K562 (cell line): Measurements from ENCODE around the gene NRSN2. TPM values are rescaled to one million over a fixed set of nuclear protein-coding genes. Genes with fewer than 3 reads are reported as not detected.

Source experiments
- ATF1 ChIP-seq, 2 experiments: fragments of 450-650 bp in 1 of 2; IDR thresholded peaks; 2 replicates each; pipeline ENCODE4 v1.6.1; 2016; ENCODE audit warnings: missing compliant biosample characterization in 1 of 2, missing genetic modification characterization in 1 of 2
- E2F3 ChIP-seq: fragments of 250-450 bp; sonication (Bioruptor Pico); IDR thresholded peaks from 2 replicates; pipeline ENCODE4 v1.4.0; 2020; ENCODE audit warnings: mild to moderate bottlenecking
- ETS2 ChIP-seq: IDR thresholded peaks from 2 replicates; pipeline ENCODE4 v1.6.1; 2016; ENCODE audit warnings: borderline replicate concordance, missing genetic modification characterization, mild to moderate bottlenecking, moderate library complexity, missing compliant biosample characterization; ENCODE audit not compliant: poor library complexity, severe bottlenecking
- FOXK2 ChIP-seq, 2 experiments: fragments of 450-650 bp; IDR thresholded peaks in 1 of 2; conservative IDR thresholded peaks in 1 of 2; 2 replicates each; pipeline ENCODE4 v1.6.1; 2016; ENCODE audit warnings: low read depth in 2 of 2, mild to moderate bottlenecking in 1 of 2
- HOXB6 ChIP-seq: fragments of 250-450 bp; sonication (Bioruptor Pico); IDR thresholded peaks from 2 replicates; pipeline ENCODE4 v1.5.1; 2022; ENCODE audit warnings: mild to moderate bottlenecking, borderline replicate concordance
- IFI16 ChIP-seq: fragments of 250-450 bp; sonication (Bioruptor Pico); IDR thresholded peaks from 2 replicates; pipeline ENCODE4 v2.1.2; 2022; ENCODE audit warnings: mild to moderate bottlenecking, inconsistent platforms
- KLF10 ChIP-seq: fragments of 250-450 bp; sonication (Bioruptor Pico); IDR thresholded peaks from 2 replicates; pipeline ENCODE4 v1.6.1; 2021; ENCODE audit warnings: matching md5 sums
- MTA1 ChIP-seq: fragments of 450-650 bp; IDR thresholded peaks from 2 replicates; pipeline ENCODE4 v1.6.1; 2017; ENCODE audit warnings: borderline replicate concordance
- RBM25 ChIP-seq: fragments of 200-400 bp; formaldehyde crosslinking; IDR thresholded peaks from 2 replicates; pipeline ENCODE4 v1.6.1; 2018; ENCODE audit warnings: low read length, low read depth, moderate library complexity; ENCODE audit not compliant: severe bottlenecking
- SAFB2 ChIP-seq: fragments of 200-400 bp; formaldehyde crosslinking; IDR thresholded peaks from 2 replicates; pipeline ENCODE4 v1.6.1; 2018; ENCODE audit warnings: borderline replicate concordance, low read length, low read depth, moderate library complexity; ENCODE audit not compliant: severe bottlenecking
- SRSF1 ChIP-seq: fragments of 200-400 bp; formaldehyde crosslinking; IDR thresholded peaks from 2 replicates; pipeline ENCODE4 v1.6.1; 2017; ENCODE audit warnings: mild to moderate bottlenecking, low read depth, low read length, moderate library complexity
- ZNF133 ChIP-seq: fragments of 250-450 bp; sonication (Bioruptor Pico); IDR thresholded peaks from 2 replicates; pipeline ENCODE4 v1.4.0; 2020; ENCODE audit warnings: mild to moderate bottlenecking
- ZNF143 ChIP-seq: sonication (generic); formaldehyde crosslinking; IDR thresholded peaks from 2 replicates; pipeline ENCODE4 v1.9.0; 2022; ENCODE audit warnings: mild to moderate bottlenecking, missing genetic modification reagents
- ZNF23 ChIP-seq: fragments of 250-450 bp; sonication (Bioruptor Pico); IDR thresholded peaks from 2 replicates; pipeline ENCODE4 v1.4.0; 2020; ENCODE audit warnings: mild to moderate bottlenecking
- ZNF436 ChIP-seq: fragments of 250-450, 450-650 bp; sonication (Bioruptor Pico); formaldehyde crosslinking; IDR thresholded peaks from 2 replicates; pipeline ENCODE4 v1.7.0; 2020; ENCODE audit warnings: mild to moderate bottlenecking
- polyA plus RNA-seq, 8 experiments: library from polyadenylated mRNA; depleted of rRNA in 4 of 8; stranded (reverse) in 5 of 8; unstranded in 3 of 8; fragments of >200 nt; fragmentation: Nextera tagmentation in 2 of 8; fragmentation: Illumina TruSeq in 1 of 8; extraction: Ambion mirVana in 2 of 8; extraction: Trizol in 1 of 8; gene quantifications; 2 replicates each; pipeline versions ENCODE4 v1.2.1 to v1.2.3, GENCODE V29; 2011 to 2014; ENCODE audit warnings: inconsistent platforms in 1 of 8, missing spikeins in 1 of 8
- total RNA-seq, 7 experiments: library from RNA; depleted of rRNA in 6 of 7; stranded (reverse); fragments of >200 nt in 6 of 7; fragmentation: Illumina TruSeq in 2 of 7; extraction: Trizol in 2 of 7; gene quantifications; 2 replicates each; pipeline versions ENCODE4 v1.2.1 to v1.2.3, GENCODE V29; 2011 to 2021; ENCODE audit warnings: low replicate concordance in 1 of 7
- TF ChIP-seq, protein P1 (sequence below): fragments of 450-650 bp; formaldehyde crosslinking; IDR thresholded peaks from 2 replicates; pipeline ENCODE4 v1.4.0; 2022; ENCODE audit warnings: missing genetic modification characterization
- TF ChIP-seq, protein P2 (sequence below): fragments of 450-650 bp; IDR thresholded peaks from 2 replicates; pipeline ENCODE4 v1.7.1; 2018; ENCODE audit warnings: mild to moderate bottlenecking, low read depth; ENCODE audit not compliant: partially characterized antibody
- TF ChIP-seq, protein P3 (sequence below): sonication (generic); formaldehyde crosslinking; IDR thresholded peaks from 2 replicates; pipeline ENCODE4 v1.8.0; 2023; ENCODE audit warnings: mild to moderate bottlenecking, missing genetic modification reagents
- TF ChIP-seq, protein P4 (sequence below): fragments of 450-650 bp; IDR thresholded peaks from 2 replicates; pipeline ENCODE4 v1.6.1; 2016; ENCODE audit warnings: mild to moderate bottlenecking

NRSN2 gene
- total and polyA plus RNA-seq, 9 of the 15 experiments (the other 6 are each of a cell fraction or from before 2014, with no cell fraction given): 7.5 to 29.7 (median 11.1) TPM

DNA sequence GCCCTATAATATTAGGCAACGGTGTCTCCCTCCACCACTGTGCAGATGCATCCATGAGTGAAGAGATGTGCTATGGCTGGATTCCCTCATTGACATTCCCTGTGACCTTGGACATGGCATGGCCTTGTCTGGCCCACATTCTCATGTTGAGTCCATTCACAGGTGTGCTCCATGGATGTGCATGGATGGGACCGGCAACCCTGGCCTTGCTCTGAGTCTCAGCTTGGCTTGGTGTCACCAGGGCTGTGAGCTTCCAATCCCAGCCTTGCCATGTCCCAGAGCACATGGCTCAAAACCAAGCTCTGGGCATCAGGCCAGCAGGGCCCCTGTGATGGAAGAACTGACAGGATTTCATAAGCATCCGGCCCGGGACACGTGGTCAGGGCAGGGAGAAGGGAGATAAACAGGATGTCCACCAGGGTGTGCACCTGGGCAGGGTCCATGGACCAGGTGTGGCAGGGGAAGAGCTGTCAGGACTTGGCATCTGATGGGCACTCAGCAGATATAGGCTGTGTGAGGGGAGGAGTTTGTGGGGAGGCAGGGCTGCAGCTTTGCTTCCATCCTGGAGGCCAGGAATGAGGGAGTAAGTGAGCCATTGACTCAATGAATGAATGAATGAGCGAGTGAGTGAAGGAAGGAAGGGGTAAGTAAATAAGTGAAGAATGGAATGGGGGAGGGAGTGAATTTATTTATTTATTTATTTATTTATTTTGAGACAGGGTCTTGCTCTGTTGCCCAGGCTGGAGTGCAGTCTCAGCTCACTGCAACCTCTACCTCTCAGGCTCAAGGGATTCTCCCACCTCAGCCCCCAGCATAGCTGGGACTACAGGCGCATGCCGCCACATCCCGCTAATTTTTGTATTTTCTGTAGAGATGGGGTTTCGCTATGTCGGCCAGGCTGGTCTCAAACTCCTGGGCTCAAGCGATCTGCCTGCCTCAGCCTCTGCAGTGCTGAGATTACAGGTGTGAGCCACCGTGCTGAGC is 15.7 kb downstream of the NRSN2 start (continued):
- no peak for TF ChIP-seq RBM25
- TF ChIP-seq MTA1: no peak
- TF ChIP-seq, protein P1, sequence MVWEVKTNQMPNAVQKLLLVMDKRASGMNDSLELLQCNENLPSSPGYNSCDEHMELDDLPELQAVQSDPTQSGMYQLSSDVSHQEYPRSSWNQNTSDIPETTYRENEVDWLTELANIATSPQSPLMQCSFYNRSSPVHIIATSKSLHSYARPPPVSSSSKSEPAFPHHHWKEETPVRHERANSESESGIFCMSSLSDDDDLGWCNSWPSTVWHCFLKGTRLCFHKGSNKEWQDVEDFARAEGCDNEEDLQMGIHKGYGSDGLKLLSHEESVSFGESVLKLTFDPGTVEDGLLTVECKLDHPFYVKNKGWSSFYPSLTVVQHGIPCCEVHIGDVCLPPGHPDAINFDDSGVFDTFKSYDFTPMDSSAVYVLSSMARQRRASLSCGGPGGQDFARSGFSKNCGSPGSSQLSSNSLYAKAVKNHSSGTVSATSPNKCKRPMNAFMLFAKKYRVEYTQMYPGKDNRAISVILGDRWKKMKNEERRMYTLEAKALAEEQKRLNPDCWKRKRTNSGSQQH (CRISPR knock-in tag): peak; percentile 94
- TF ChIP-seq E2F3: peak; percentile 59; the same call in 1 of the 2 replicates
- TF ChIP-seq ETS2 (tag): no peak
- TF ChIP-seq IFI16 (CRISPR knock-in tag): peak; percentile 49; the same call in 1 of the 2 replicates
- no peak for TF ChIP-seq ATF1 (CRISPR knock-in tag; IDR thresholded peaks at IDR 0.05)
- peak; percentile 27 for TF ChIP-seq ATF1 (tag; IDR thresholded peaks at IDR 0.05)
- TF ChIP-seq ZNF133: no peak
- no peak for TF ChIP-seq ZNF436
- TF ChIP-seq, protein P2, sequence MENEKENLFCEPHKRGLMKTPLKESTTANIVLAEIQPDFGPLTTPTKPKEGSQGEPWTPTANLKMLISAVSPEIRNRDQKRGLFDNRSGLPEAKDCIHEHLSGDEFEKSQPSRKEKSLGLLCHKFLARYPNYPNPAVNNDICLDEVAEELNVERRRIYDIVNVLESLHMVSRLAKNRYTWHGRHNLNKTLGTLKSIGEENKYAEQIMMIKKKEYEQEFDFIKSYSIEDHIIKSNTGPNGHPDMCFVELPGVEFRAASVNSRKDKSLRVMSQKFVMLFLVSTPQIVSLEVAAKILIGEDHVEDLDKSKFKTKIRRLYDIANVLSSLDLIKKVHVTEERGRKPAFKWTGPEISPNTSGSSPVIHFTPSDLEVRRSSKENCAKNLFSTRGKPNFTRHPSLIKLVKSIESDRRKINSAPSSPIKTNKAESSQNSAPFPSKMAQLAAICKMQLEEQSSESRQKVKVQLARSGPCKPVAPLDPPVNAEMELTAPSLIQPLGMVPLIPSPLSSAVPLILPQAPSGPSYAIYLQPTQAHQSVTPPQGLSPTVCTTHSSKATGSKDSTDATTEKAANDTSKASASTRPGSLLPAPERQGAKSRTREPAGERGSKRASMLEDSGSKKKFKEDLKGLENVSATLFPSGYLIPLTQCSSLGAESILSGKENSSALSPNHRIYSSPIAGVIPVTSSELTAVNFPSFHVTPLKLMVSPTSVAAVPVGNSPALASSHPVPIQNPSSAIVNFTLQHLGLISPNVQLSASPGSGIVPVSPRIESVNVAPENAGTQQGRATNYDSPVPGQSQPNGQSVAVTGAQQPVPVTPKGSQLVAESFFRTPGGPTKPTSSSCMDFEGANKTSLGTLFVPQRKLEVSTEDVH: no peak
- no peak for TF ChIP-seq ZNF23 (CRISPR knock-in tag)
- TF ChIP-seq FOXK2 (conservative IDR thresholded peaks at IDR 0.05 in 1 of 2, IDR thresholded peaks at IDR 0.05 in 1 of 2; ENCODE audit: low read depth in 2 of 2): peak in 1 of 2 experiments; percentile 64; a peak in 2 of 4 replicates
- TF ChIP-seq SAFB2: no peak
- TF ChIP-seq ZNF143 (CRISPR knock-in tag): no peak
- TF ChIP-seq, protein P3, sequence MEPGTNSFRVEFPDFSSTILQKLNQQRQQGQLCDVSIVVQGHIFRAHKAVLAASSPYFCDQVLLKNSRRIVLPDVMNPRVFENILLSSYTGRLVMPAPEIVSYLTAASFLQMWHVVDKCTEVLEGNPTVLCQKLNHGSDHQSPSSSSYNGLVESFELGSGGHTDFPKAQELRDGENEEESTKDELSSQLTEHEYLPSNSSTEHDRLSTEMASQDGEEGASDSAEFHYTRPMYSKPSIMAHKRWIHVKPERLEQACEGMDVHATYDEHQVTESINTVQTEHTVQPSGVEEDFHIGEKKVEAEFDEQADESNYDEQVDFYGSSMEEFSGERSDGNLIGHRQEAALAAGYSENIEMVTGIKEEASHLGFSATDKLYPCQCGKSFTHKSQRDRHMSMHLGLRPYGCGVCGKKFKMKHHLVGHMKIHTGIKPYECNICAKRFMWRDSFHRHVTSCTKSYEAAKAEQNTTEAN (CRISPR knock-in tag): no peak
- no peak for TF ChIP-seq SRSF1
- no peak for TF ChIP-seq KLF10 (CRISPR knock-in tag)
- no peak for TF ChIP-seq HOXB6 (CRISPR knock-in tag)
- TF ChIP-seq, protein P4, sequence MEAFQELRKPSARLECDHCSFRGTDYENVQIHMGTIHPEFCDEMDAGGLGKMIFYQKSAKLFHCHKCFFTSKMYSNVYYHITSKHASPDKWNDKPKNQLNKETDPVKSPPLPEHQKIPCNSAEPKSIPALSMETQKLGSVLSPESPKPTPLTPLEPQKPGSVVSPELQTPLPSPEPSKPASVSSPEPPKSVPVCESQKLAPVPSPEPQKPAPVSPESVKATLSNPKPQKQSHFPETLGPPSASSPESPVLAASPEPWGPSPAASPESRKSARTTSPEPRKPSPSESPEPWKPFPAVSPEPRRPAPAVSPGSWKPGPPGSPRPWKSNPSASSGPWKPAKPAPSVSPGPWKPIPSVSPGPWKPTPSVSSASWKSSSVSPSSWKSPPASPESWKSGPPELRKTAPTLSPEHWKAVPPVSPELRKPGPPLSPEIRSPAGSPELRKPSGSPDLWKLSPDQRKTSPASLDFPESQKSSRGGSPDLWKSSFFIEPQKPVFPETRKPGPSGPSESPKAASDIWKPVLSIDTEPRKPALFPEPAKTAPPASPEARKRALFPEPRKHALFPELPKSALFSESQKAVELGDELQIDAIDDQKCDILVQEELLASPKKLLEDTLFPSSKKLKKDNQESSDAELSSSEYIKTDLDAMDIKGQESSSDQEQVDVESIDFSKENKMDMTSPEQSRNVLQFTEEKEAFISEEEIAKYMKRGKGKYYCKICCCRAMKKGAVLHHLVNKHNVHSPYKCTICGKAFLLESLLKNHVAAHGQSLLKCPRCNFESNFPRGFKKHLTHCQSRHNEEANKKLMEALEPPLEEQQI: no peak
